Ishikawa (cell line): ENCODE results near the gene RB1.

Experiments
- CEBPB ChIP-seq: IDR thresholded peaks from 2 replicates; pipeline ENCODE4 v1.6.1; 2012
- EGR1 ChIP-seq: IDR thresholded peaks from 2 replicates; pipeline ENCODE4 v1.6.1; 2012
- FOXM1 ChIP-seq: IDR thresholded peaks from 2 replicates; pipeline ENCODE4 v1.6.1; 2012; ENCODE audit warnings: low read depth, borderline replicate concordance
- RAD21 ChIP-seq: IDR thresholded peaks from 2 replicates; pipeline ENCODE4 v1.6.1; 2012; ENCODE audit warnings: low read depth
- TAF1 ChIP-seq: IDR thresholded peaks from 2 replicates; pipeline ENCODE4 v1.6.1; 2012; ENCODE audit warnings: low read depth, mild to moderate bottlenecking
- TCF12 ChIP-seq: IDR thresholded peaks from 2 replicates; pipeline ENCODE4 v1.6.1; 2012; ENCODE audit warnings: low read depth
- YY1 ChIP-seq: IDR thresholded peaks from 2 replicates; pipeline ENCODE4 v1.6.1; 2012; ENCODE audit warnings: low read depth
- TF ChIP-seq, protein P1 (sequence below): IDR thresholded peaks from 2 replicates; pipeline ENCODE4 v1.6.1; 2012; ENCODE audit warnings: low read depth, mild to moderate bottlenecking
- TF ChIP-seq, protein P2 (sequence below): IDR thresholded peaks from 2 replicates; pipeline ENCODE4 v1.6.1; 2012

DNA sequence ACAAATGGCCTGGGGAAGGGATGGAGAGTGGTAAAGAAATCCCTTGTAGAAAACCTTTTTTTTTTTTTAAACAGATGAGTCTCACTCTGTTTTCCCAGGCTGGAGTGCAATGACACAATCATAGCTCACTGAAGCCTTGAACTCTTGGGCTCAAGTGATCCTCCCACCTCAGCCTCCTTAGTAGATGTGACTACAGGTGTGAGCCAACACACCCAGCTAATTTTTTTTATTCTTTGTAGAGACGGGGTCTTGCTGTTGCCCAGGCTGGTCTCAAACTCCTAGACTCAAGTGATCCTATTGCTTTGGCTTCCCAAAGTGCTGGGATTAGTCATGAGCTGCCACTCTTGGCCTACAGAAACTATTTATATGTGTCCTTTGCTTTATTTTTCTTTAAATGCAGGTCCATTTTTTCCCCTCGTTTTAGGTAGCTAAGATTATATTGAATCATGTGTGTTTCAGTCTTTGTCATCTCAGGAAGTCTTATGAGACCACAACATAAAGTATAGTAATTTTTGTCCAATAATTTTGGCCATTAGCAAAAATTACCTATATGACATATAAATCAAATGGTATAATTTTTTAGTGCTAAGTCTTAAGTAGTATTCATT, 98.9 kb downstream of the RB1 start:
- TF ChIP-seq, protein P1, sequence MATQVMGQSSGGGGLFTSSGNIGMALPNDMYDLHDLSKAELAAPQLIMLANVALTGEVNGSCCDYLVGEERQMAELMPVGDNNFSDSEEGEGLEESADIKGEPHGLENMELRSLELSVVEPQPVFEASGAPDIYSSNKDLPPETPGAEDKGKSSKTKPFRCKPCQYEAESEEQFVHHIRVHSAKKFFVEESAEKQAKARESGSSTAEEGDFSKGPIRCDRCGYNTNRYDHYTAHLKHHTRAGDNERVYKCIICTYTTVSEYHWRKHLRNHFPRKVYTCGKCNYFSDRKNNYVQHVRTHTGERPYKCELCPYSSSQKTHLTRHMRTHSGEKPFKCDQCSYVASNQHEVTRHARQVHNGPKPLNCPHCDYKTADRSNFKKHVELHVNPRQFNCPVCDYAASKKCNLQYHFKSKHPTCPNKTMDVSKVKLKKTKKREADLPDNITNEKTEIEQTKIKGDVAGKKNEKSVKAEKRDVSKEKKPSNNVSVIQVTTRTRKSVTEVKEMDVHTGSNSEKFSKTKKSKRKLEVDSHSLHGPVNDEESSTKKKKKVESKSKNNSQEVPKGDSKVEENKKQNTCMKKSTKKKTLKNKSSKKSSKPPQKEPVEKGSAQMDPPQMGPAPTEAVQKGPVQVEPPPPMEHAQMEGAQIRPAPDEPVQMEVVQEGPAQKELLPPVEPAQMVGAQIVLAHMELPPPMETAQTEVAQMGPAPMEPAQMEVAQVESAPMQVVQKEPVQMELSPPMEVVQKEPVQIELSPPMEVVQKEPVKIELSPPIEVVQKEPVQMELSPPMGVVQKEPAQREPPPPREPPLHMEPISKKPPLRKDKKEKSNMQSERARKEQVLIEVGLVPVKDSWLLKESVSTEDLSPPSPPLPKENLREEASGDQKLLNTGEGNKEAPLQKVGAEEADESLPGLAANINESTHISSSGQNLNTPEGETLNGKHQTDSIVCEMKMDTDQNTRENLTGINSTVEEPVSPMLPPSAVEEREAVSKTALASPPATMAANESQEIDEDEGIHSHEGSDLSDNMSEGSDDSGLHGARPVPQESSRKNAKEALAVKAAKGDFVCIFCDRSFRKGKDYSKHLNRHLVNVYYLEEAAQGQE: no peak
- TF ChIP-seq RAD21: no peak
- TF ChIP-seq, protein P2, sequence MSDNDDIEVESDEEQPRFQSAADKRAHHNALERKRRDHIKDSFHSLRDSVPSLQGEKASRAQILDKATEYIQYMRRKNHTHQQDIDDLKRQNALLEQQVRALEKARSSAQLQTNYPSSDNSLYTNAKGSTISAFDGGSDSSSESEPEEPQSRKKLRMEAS: no peak
- TF ChIP-seq EGR1: no peak
- TF ChIP-seq YY1: no peak
- TF ChIP-seq TCF12: no peak
- TF ChIP-seq CEBPB: no peak
- no peak for TF ChIP-seq TAF1
- no peak for TF ChIP-seq FOXM1
